Adrenal gland (tissue), 5 donors: Measurements from ENCODE around the gene SCARB1.

Experiments
- POLR2A ChIP-seq, 2 donors: fragments of 450-650 bp; IDR thresholded peaks; one replicate each; pipeline ENCODE4 v1.6.1; 2017; ENCODE audit warnings: antibody characterized with exemption in 2 of 2, mild to moderate bottlenecking in 2 of 2, moderate library complexity in 1 of 2
- TF ChIP-seq, protein P1 (sequence below), 6 experiments: fragments of 450-650 bp in 4 of 6; fragments of 200-600 bp in 2 of 6; sonication (generic) in 1 of 6; IDR thresholded peaks; 1 replicate in 5 of 6; 2 replicates in 1 of 6; pipeline versions ENCODE4 v1.5.1 to v1.8.0; 2016 to 2021; ENCODE audit warnings: antibody characterized with exemption in 6 of 6, mild to moderate bottlenecking in 2 of 6, moderate library complexity in 1 of 6
- donor health status: DM: no; HTN: no; CAD: no.

GRCh38 chr12:124757329-124757728 lies 106.3 kb downstream of the SCARB1 start:
- TF ChIP-seq, protein P1, sequence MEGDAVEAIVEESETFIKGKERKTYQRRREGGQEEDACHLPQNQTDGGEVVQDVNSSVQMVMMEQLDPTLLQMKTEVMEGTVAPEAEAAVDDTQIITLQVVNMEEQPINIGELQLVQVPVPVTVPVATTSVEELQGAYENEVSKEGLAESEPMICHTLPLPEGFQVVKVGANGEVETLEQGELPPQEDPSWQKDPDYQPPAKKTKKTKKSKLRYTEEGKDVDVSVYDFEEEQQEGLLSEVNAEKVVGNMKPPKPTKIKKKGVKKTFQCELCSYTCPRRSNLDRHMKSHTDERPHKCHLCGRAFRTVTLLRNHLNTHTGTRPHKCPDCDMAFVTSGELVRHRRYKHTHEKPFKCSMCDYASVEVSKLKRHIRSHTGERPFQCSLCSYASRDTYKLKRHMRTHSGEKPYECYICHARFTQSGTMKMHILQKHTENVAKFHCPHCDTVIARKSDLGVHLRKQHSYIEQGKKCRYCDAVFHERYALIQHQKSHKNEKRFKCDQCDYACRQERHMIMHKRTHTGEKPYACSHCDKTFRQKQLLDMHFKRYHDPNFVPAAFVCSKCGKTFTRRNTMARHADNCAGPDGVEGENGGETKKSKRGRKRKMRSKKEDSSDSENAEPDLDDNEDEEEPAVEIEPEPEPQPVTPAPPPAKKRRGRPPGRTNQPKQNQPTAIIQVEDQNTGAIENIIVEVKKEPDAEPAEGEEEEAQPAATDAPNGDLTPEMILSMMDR (IDR thresholded peaks at IDR 0.05): no peak
- no peak for TF ChIP-seq POLR2A (IDR thresholded peaks at IDR 0.05)
